Transverse colon (tissue), 4 donors: ENCODE data around the gene LY86.

Source experiments
- POLR2A ChIP-seq: fragments of 450-650 bp; IDR thresholded peaks from one replicate; pipeline ENCODE4 v1.6.1; 2016; ENCODE audit warnings: antibody characterized with exemption, mild to moderate bottlenecking, moderate library complexity
- POLR2AphosphoS5 ChIP-seq, 3 donors: sonication (generic); formaldehyde crosslinking; IDR thresholded peaks; one replicate each; pipeline ENCODE4 v1.6.1; 2016; ENCODE audit warnings: antibody characterized with exemption in 3 of 3
- TF ChIP-seq, protein P1 (sequence below), 5 experiments: fragments of 200-600 bp in 3 of 5; fragments of 450-650 bp in 2 of 5; sonication (generic) in 3 of 5; IDR thresholded peaks; 1 replicate in 2 of 5; 2 replicates in 3 of 5; pipeline ENCODE4 v1.5.1; 2016 to 2017; ENCODE audit warnings: antibody characterized with exemption in 5 of 5, inconsistent platforms in 3 of 5, mild to moderate bottlenecking in 2 of 5, moderate library complexity in 1 of 5

- TF ChIP-seq POLR2A (no peak), POLR2AphosphoS5 (IDR thresholded peaks at IDR 0.05) (no peak)
- TF ChIP-seq, protein P1, sequence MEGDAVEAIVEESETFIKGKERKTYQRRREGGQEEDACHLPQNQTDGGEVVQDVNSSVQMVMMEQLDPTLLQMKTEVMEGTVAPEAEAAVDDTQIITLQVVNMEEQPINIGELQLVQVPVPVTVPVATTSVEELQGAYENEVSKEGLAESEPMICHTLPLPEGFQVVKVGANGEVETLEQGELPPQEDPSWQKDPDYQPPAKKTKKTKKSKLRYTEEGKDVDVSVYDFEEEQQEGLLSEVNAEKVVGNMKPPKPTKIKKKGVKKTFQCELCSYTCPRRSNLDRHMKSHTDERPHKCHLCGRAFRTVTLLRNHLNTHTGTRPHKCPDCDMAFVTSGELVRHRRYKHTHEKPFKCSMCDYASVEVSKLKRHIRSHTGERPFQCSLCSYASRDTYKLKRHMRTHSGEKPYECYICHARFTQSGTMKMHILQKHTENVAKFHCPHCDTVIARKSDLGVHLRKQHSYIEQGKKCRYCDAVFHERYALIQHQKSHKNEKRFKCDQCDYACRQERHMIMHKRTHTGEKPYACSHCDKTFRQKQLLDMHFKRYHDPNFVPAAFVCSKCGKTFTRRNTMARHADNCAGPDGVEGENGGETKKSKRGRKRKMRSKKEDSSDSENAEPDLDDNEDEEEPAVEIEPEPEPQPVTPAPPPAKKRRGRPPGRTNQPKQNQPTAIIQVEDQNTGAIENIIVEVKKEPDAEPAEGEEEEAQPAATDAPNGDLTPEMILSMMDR (IDR thresholded peaks at IDR 0.05), result no peak
Measured at GRCh38 chr6:6649824-6650349, 61.4 kb downstream of the LY86 start.
